GM23248 (cell line): ENCODE measurements around the gene HMOX1. TPM values are rescaled to one million over a fixed set of nuclear protein-coding genes. Genes with fewer than 3 reads are reported as not detected.
"Not testable (repeated sequence)": the region's sequence is repeated elsewhere in the genome, so short reads cannot be mapped to it uniquely, and the experiment has no call there.

ENCODE experiments used
- DNase-seq: peaks from one replicate; pipeline ENCODE4 v3.0.0-alpha.2; 2015
- H2AFZ ChIP-seq: fragments of 200-600 bp; sonication (generic); 2 replicates; pipeline ENCODE4 v1.6.1; 2016; ENCODE audit warnings: antibody characterized with exemption
- H3F3A ChIP-seq: fragments of 200-600 bp; sonication (generic); 2 replicates; pipeline ENCODE4 v1.6.1; 2016; ENCODE audit warnings: mild to moderate bottlenecking, antibody characterized with exemption, mixed run types; ENCODE audit not compliant: insufficient read depth
- H3K27ac ChIP-seq: fragments of 200-600 bp; sonication (generic); 2 replicates; pipeline ENCODE4 v1.5.1; 2016; ENCODE audit warnings: mild to moderate bottlenecking
- H3K27me3 ChIP-seq: fragments of 200-600 bp; sonication (generic); replicated peaks from 2 replicates; pipeline ENCODE4 v1.6.1; 2016; ENCODE audit warnings: mild to moderate bottlenecking; ENCODE audit not compliant: insufficient read depth
- H3K36me3 ChIP-seq: fragments of 200-600 bp; sonication (generic); 2 replicates; pipeline ENCODE4 v1.6.1; 2016; ENCODE audit warnings: low read depth, mild to moderate bottlenecking
- H3K4me1 ChIP-seq: fragments of 200-600 bp; sonication (generic); 2 replicates; pipeline ENCODE4 v1.6.1; 2016; ENCODE audit warnings: mild to moderate bottlenecking; ENCODE audit not compliant: insufficient read depth
- H3K4me2 ChIP-seq: fragments of 200-600 bp; sonication (generic); one replicate; pipeline ENCODE4 v1.6.1; 2016; ENCODE audit warnings: mild to moderate bottlenecking; ENCODE audit not compliant: unreplicated experiment
- H3K4me3 ChIP-seq: fragments of 200-600 bp; sonication (generic); 2 replicates; pipeline ENCODE4 v1.5.1; 2016; ENCODE audit warnings: mild to moderate bottlenecking
- H3K79me2 ChIP-seq: fragments of 200-600 bp; sonication (generic); 2 replicates; pipeline ENCODE4 v1.6.1; 2016; ENCODE audit warnings: mild to moderate bottlenecking; ENCODE audit not compliant: insufficient read depth
- H3K9ac ChIP-seq: fragments of 200-600 bp; sonication (generic); 2 replicates; pipeline ENCODE4 v1.6.1; 2016; ENCODE audit warnings: mild to moderate bottlenecking
- H3K9me2 ChIP-seq: fragments of 200-600 bp; sonication (generic); 2 replicates; pipeline ENCODE4 v1.6.1; 2016; ENCODE audit warnings: mixed run types, mild to moderate bottlenecking, moderate library complexity; ENCODE audit not compliant: insufficient read depth
- H3K9me3 ChIP-seq: fragments of 200-600 bp; sonication (generic); one replicate; pipeline ENCODE4 v1.6.1; 2017; ENCODE audit warnings: low read depth
- H4K20me1 ChIP-seq: fragments of 200-600 bp; sonication (generic); 2 replicates; pipeline ENCODE4 v1.6.0; 2016; ENCODE audit not compliant: insufficient read depth
- EZH2 ChIP-seq: fragments of 200-600 bp; sonication (generic); IDR thresholded peaks from 2 replicates; pipeline ENCODE4 v1.6.1; 2018; ENCODE audit warnings: antibody characterized with exemption, mild to moderate bottlenecking; ENCODE audit not compliant: insufficient read depth, poor library complexity, severe bottlenecking
- EZH2phosphoT487 ChIP-seq: fragments of 200-600 bp; sonication (generic); IDR thresholded peaks from 2 replicates; pipeline ENCODE4 v1.6.1; 2018; ENCODE audit warnings: antibody characterized with exemption, moderate library complexity, mild to moderate bottlenecking, low read depth; ENCODE audit not compliant: insufficient read depth
- WGBS, 2 experiments: methylation state at CpG; one replicate each; pipeline ENCODE4 v1.1.6; 2015 to 2017; ENCODE audit warnings: low lambda C conversion rate in 2 of 2, low coverage in 1 of 2; ENCODE audit errors: missing lambda C conversion rate in 2 of 2; 5-methylcytosine and 5-hydroxymethylcytosine counted together
- in situ Hi-C: fragments of 300-500 bp; cut with MboI; formaldehyde crosslinking; loops from 2 replicates; pipeline ENCODE4 v1.15.0; 2020
- polyA plus RNA-seq: library from polyadenylated mRNA; unstranded; fragments of >200 nt; fragmentation: Nextera tagmentation; extraction: Ambion mirVana; gene quantifications from 2 replicates; pipeline ENCODE4 v1.2.1, GENCODE V29; 2016
- total RNA-seq: library from RNA; depleted of rRNA; stranded (reverse); fragments of >200 nt; shearing (Covaris generic); gene quantifications from 2 replicates; pipeline ENCODE4 v1.2.3, GENCODE V29; 2014

HMOX1 gene
- total and polyA plus RNA-seq, 2 experiments from 2014 or later = 44.3 to 82.9 TPM

- 74 to 75% methylated on average over 16 of the region's 16 CpGs for WGBS, 2 experiments
- Histone ChIP-seq H2AFZ (no peak overlapping the region), H3F3A (peaks cover 77% of the 10 kb centered on the region)
Observed at GRCh38 chr22:35393116-35394010, 12.5 kb downstream of the HMOX1 start.

GRCh38 chr22:35394011-35394312, 13.1 kb downstream of the HMOX1 start:
- no peak overlapping the region for H3K27ac ChIP-seq
- no peaks in the 10 kb centered on the region for H3K9me3 ChIP-seq
- TF ChIP-seq EZH2phosphoT487 (no peak), EZH2 (no peak)
- peaks cover 71% of the 10 kb centered on the region for H3F3A ChIP-seq
- H3K4me1 ChIP-seq = no peaks in the 10 kb centered on the region
- H3K4me2 ChIP-seq = no peak overlapping the region
- no peak for DNase-seq
- H3K9ac ChIP-seq = no peak overlapping the region
- H3K9me2 ChIP-seq = no peaks in the 10 kb centered on the region
- no peak overlapping the region for H2AFZ ChIP-seq
- H3K4me3 ChIP-seq = no peak overlapping the region
- in situ Hi-C loops = no loop called here
- no peaks in the 10 kb centered on the region for H3K79me2 ChIP-seq
- no peaks in the 10 kb centered on the region for H4K20me1 ChIP-seq
- peaks cover 32% of the 10 kb centered on the region for H3K36me3 ChIP-seq
- H3K27me3 ChIP-seq = no peaks in the 10 kb centered on the region
- WGBS, 2 experiments = 52 to 53% methylated on average over 4 of the region's 4 CpGs

More at GRCh38 chr22:35393116-35394010, 12.5 kb downstream of the HMOX1 start:
- H3K4me2 ChIP-seq = no peak overlapping the region
- H3K36me3 ChIP-seq = peaks cover 36% of the 10 kb centered on the region
- no peak for DNase-seq
- H3K9me3 ChIP-seq = no peaks in the 10 kb centered on the region
- in situ Hi-C loops = no loop called here
- no peak overlapping the region for H3K4me3 ChIP-seq
- H3K79me2 ChIP-seq = no peaks in the 10 kb centered on the region
- no peaks in the 10 kb centered on the region for H3K4me1 ChIP-seq
- TF ChIP-seq EZH2phosphoT487 (no peak), EZH2 (no peak)
- no peaks in the 10 kb centered on the region for H4K20me1 ChIP-seq
- H3K27me3 ChIP-seq = no peaks in the 10 kb centered on the region
- no peak overlapping the region for H3K9ac ChIP-seq
- no peak overlapping the region for H3K27ac ChIP-seq
- H3K9me2 ChIP-seq = no peaks in the 10 kb centered on the region

GRCh38 chr22:35394810-35395563, 14.1 kb downstream of the HMOX1 start:
- no peaks in the 10 kb centered on the region for H3K9me3 ChIP-seq
- H3K4me1 ChIP-seq = no peaks in the 10 kb centered on the region
- H3K27me3 ChIP-seq = no peaks in the 10 kb centered on the region
- H3K4me3 ChIP-seq = no peak overlapping the region
- TF ChIP-seq EZH2 (no peak), EZH2phosphoT487 (no peak)
- H3F3A ChIP-seq = peaks cover 63% of the 10 kb centered on the region
- peaks cover 27% of the 10 kb centered on the region for H3K36me3 ChIP-seq
- no peak overlapping the region for H3K4me2 ChIP-seq
- in situ Hi-C loops = no loop called here
- 81 to 84% methylated on average over 5 of the region's 5 CpGs for WGBS, 2 experiments
- DNase-seq = peak; percentile 43
- no peaks in the 10 kb centered on the region for H3K79me2 ChIP-seq
- H3K9ac ChIP-seq = no peak overlapping the region
- no peaks in the 10 kb centered on the region for H4K20me1 ChIP-seq
- no peak overlapping the region for H3K27ac ChIP-seq
- no peak overlapping the region for H2AFZ ChIP-seq
- H3K9me2 ChIP-seq = no peaks in the 10 kb centered on the region

GRCh38 chr22:35396622-35397021, 15.7 kb downstream of the HMOX1 start:
- in situ Hi-C loops, H3K79me2 ChIP-seq, H3K9me2 ChIP-seq, H3K27ac ChIP-seq, H4K20me1 ChIP-seq, H3K4me1 ChIP-seq, H3K4me2 ChIP-seq, H3K9me3 ChIP-seq, H3K4me3 ChIP-seq, H2AFZ ChIP-seq, DNase-seq, H3K27me3 ChIP-seq, H3K9ac ChIP-seq: not testable (repeated sequence)
- peaks cover 20% of the 10 kb centered on the region for H3K36me3 ChIP-seq
- peaks cover 50% of the 10 kb centered on the region for H3F3A ChIP-seq
- 78 to 82% methylated on average over 6 of the region's 6 CpGs for WGBS, 2 experiments
